Lower leg skin (tissue), 4 donors: ENCODE results near the gene TBC1D22A. TPM values are rescaled to one million over a fixed set of nuclear protein-coding genes. Genes with fewer than 3 reads are reported as not detected.

ENCODE experiments used
- DNase-seq, 2 donors: peaks; one replicate each; pipeline ENCODE4 v3.0.0-alpha.2; 2019; ENCODE audit warnings: low spot score in 2 of 2
- H3K4me3 ChIP-seq: fragments of 200-600 bp; sonication (generic); 2 replicates; pipeline ENCODE4 v1.5.1; 2017; ENCODE audit warnings: mild to moderate bottlenecking, low read depth; ENCODE audit not compliant: poor library complexity, severe bottlenecking
- POLR2A ChIP-seq, 2 donors: fragments of 450-650 bp; IDR thresholded peaks; one replicate each; pipeline ENCODE4 v1.6.1; 2016 to 2017; ENCODE audit warnings: antibody characterized with exemption in 2 of 2, mild to moderate bottlenecking in 1 of 2, moderate library complexity in 1 of 2
- whole genome bisulfite sequencing, 2 donors: methylation state at CpG; one replicate each; pipeline ENCODE4 v1.1.5; 2018; 5-methylcytosine and 5-hydroxymethylcytosine counted together
- intact Hi-C: fragments of 100-400 bp; cut with DNase I; formaldehyde crosslinking; loops from one replicate; pipeline ENCODE4 v1.15.0; 2023; ENCODE audit warnings: low total_unique reads
- total RNA-seq, 4 donors: library from RNA; depleted of rRNA; stranded (reverse); fragments of >200 nt; gene quantifications; one replicate each; pipeline ENCODE4 v1.1.0, GENCODE V29; 2016
- TF ChIP-seq, protein P1 (sequence below), 3 donors: fragments of 450-650 bp; IDR thresholded peaks; one replicate each; pipeline ENCODE4 v1.5.1; 2016; ENCODE audit warnings: antibody characterized with exemption in 3 of 3, mild to moderate bottlenecking in 3 of 3, moderate library complexity in 2 of 3

The TBC1D22A gene
- total RNA-seq, 4 donors from 2014 or later, result 21.8 to 32.3 (median 31.6) TPM

- intact Hi-C loops, result no loop called here
- peak in 1 of 2 donors; percentile 69 for DNase-seq
- TF ChIP-seq, protein P1, sequence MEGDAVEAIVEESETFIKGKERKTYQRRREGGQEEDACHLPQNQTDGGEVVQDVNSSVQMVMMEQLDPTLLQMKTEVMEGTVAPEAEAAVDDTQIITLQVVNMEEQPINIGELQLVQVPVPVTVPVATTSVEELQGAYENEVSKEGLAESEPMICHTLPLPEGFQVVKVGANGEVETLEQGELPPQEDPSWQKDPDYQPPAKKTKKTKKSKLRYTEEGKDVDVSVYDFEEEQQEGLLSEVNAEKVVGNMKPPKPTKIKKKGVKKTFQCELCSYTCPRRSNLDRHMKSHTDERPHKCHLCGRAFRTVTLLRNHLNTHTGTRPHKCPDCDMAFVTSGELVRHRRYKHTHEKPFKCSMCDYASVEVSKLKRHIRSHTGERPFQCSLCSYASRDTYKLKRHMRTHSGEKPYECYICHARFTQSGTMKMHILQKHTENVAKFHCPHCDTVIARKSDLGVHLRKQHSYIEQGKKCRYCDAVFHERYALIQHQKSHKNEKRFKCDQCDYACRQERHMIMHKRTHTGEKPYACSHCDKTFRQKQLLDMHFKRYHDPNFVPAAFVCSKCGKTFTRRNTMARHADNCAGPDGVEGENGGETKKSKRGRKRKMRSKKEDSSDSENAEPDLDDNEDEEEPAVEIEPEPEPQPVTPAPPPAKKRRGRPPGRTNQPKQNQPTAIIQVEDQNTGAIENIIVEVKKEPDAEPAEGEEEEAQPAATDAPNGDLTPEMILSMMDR (IDR thresholded peaks at IDR 0.05), result no peak
- TF ChIP-seq POLR2A (IDR thresholded peaks at IDR 0.05), result no peak
- 88 to 91% methylated on average over 13 of the region's 13 CpGs for WGBS, 2 donors
- no peak overlapping the region for H3K4me3 ChIP-seq
These were observed 208.1 kb downstream of the TBC1D22A start for GRCh38 chr22:46970411-46971098.

- intact Hi-C loops, result no loop called here
- TF ChIP-seq, protein P1 (IDR thresholded peaks at IDR 0.05), result no peak
- TF ChIP-seq POLR2A (IDR thresholded peaks at IDR 0.05), result no peak
- no peak overlapping the region for H3K4me3 ChIP-seq
- WGBS, 2 donors, result 70 to 75% methylated on average over 17 of the region's 17 CpGs
- DNase-seq, result peak; percentile 32 to 66
These were observed 208.8 kb downstream of the TBC1D22A start for GRCh38 chr22:46971099-46971763.

DNA sequence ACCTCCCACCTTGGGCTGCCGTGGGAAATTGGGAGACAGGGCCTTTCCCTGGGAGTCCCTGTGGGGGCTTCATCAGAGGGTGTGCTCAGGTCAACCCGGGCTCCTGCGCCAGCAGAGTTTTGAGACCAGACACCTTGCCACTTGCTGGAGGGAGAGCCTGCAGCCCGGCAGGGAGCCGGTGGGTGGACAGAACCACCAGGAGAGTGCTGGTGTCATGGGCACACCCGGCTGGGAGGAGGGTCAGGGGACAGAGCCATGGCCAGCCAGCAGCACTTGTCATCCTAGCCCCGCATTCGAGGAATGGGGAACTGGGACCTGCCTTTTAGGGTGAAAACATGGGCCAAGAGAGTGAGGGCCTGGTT, 209.3 kb downstream of the TBC1D22A start:
- peak in 1 of 2 donors; percentile 78 for DNase-seq
- intact Hi-C loops, result no loop called here
- no peak for TF ChIP-seq POLR2A (IDR thresholded peaks at IDR 0.05)
- TF ChIP-seq, protein P1 (IDR thresholded peaks at IDR 0.05), result no peak
- WGBS, 2 donors, result 87 to 93% methylated on average over 6 to 7 of the region's 8 CpGs
- H3K4me3 ChIP-seq, result no peak overlapping the region

DNA sequence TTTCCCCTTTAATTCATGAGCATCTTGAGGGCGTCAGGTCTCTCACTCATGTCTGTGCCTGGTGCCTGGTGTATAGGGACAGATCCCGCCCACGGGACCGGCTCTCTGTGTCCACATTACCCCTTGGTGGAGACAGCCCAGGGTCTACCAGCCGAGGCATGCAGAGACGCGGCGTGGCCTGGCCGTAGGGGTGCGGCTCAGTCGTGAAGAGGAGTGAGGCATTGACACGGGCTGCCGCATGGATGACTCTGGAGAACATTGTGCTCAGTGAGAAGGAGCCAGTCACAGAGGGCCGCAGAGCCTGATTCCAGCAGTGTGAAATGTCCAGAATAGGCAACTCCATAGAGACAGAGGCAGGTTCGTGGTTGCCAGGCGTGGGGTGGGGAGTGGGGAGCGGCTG, 209.8 kb downstream of the TBC1D22A start:
- intact Hi-C loops, result no loop called here
- peak in 1 of 2 donors; percentile 71 for DNase-seq
- TF ChIP-seq POLR2A (IDR thresholded peaks at IDR 0.05), result no peak
- TF ChIP-seq, protein P1 (IDR thresholded peaks at IDR 0.05), result no peak
- no peak overlapping the region for H3K4me3 ChIP-seq
- WGBS, 2 donors, result 93 to 95% methylated on average over 17 of the region's 17 CpGs

- WGBS, 2 donors, result 84 to 87% methylated on average over 32 of the region's 32 CpGs
- no peak overlapping the region for H3K4me3 ChIP-seq
- no peak for TF ChIP-seq POLR2A (IDR thresholded peaks at IDR 0.05)
- TF ChIP-seq, protein P1 (IDR thresholded peaks at IDR 0.05), result no peak
- intact Hi-C loops, result no loop called here
- peak in 1 of 2 donors; percentile 76 for DNase-seq
These were observed 210.7 kb downstream of the TBC1D22A start for GRCh38 chr22:46972901-46973831.
